Ramos (cell line): ENCODE data around the gene GLG1.
"Not testable (repeated sequence)": the region's sequence is repeated elsewhere in the genome, so short reads cannot be mapped to it uniquely, and the experiment has no call there.

Experiments used
- in situ Hi-C: fragments of 300-500 bp; cut with MboI; formaldehyde crosslinking; loops from one replicate; pipeline ENCODE4 v1.14.3; 2022; ENCODE audit warnings: low sequenced_read_pairs; ENCODE audit not compliant: unreplicated experiment

Gene GLG1

DNA sequence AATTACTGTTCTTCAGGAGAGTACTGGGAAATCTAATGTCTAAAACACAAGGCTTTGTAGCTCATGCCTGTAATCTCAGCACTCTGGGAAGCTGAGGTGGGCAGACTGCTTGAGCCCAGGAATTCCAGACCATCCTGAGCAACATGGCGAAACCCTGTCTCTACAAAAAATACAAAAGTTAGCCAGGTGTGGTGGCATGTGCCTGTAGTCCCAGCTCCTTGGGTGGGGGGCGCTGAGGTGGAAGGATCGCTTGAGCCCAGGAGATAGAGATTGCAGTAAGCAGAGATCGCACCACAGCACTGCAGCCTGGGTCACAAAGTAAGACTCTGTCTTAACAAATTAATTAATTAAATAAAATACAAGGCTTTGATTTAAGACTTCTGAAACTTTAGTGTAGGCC is 60.8 kb downstream of the GLG1 start:
- in situ Hi-C loops = not testable (repeated sequence)

DNA sequence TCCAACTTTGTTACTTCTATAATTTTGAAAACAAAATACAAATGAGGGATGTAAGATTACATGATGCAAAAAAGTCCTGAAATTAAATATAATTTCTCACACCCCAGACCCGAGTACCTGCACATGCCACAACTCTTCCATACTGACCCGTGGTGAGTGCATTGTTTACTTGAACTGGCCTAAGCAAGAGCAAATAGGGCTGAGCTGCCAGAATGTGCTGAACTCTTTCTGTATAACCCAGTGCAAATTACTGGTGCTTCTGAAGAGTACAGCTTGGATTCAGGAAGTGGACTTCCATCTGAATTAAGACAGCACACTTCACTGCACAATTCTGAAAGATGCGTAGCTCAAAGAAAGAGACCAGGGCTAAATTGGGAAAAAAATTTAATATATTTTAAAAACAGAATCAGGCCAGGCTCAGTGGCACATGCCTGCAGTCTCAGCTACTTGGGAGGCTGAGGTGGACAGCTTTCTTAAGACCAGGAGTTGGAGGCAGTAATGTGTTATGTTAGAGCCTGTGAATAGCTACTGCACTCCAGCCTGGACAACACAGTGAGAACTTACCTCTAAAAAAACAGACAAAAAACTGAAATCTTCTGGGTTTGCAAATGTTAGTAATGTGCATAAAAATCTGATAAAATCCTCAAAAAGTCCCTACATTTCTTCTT is 63.9 kb downstream of the GLG1 start:
- in situ Hi-C loops = not testable (repeated sequence)

DNA sequence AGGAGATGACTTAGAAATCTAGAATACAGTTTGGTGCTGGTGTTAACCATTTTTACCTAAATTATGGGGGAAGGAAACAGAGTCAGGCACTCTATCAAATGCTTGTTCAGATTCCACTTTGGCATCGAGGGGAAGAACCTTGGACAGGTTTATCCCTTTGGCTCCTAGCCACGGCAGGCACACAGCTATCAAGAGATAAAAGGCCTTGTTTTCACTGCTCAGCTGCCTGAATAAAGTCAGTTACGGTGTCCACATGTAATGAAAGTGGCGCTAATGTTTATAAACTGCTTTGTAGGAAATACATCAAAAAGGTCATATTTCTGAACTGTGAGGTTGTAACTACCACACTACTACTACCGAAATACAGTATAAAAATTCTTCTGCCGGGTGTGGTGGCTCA is 66.3 kb downstream of the GLG1 start:
- in situ Hi-C loops = not testable (repeated sequence)

DNA sequence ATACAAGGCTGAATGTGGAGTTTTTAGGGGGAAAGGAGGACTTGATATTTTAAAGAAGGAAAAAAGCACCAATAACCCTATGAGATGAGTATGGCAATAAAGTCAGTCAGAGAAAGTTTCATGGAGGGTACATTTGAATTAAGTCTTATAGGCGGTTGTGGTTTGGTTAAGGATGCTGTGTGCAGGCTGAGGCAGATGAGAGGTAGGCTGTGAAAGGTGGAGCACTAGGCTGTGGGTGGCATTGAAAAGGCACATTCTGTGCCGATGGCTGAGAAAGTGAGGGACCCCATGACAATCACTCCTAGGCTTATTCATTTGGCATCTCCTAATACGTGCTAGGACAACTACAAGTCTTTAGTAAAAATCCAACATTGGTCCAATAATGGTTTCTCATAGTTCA is 68.1 kb downstream of the GLG1 start:
- in situ Hi-C loops = not testable (repeated sequence)

DNA sequence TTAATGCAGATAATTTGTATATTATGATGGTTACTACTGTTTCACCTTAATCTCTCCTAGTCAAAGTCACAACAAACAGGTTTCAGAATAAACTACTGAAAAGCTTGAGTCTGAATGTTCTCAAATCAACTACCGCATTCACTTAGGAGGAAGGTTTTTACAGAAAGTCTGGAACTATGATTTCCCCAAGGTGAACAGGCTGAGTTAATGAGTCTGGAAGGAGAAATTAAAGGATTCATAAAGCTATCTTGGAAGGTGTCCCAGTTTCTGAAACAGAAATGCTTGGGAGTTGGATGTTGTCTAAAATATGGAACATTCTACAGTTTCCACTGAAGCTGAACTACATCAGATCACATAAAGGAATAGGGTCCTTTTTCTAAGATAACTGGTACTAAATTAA is 69.2 kb downstream of the GLG1 start:
- in situ Hi-C loops = not testable (repeated sequence)

DNA sequence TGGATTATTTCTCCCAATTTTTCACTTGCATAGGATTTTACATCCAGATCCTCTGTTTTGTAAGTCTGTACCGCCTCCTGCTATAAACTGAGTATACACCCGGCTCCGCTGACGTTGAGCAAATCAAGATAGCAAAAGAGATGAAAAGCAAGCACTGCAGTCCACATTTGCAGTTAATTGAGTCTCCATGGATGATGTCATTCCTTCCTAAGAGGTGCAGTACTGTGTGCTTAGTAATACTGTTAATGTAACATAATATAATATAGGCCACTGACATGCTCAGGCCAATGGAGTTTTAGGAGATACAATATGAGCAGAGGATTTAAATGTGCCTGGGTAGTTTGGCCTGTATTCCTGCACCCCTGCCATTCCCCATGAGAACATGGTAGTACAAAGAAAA is 72.3 kb downstream of the GLG1 start:
- in situ Hi-C loops = not testable (repeated sequence)

DNA sequence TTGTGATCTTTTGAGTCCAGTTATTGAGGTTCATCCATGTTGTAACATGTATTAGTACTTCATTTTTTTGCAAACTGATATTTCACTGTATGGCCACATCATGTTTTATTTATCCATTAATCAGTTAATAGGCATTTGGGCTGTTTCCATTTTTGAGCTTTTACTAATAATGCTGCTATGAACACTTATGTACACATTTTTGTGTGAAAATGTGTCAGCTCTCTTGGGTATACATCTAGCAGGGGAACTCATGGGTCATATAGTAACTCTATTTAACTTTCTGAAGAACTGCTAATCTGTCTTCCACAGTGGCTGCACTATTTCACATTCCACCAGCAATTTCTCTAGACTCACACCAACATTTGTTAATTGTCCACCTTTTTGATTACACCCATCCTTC is 82.0 kb downstream of the GLG1 start:
- in situ Hi-C loops = no loop called here

DNA sequence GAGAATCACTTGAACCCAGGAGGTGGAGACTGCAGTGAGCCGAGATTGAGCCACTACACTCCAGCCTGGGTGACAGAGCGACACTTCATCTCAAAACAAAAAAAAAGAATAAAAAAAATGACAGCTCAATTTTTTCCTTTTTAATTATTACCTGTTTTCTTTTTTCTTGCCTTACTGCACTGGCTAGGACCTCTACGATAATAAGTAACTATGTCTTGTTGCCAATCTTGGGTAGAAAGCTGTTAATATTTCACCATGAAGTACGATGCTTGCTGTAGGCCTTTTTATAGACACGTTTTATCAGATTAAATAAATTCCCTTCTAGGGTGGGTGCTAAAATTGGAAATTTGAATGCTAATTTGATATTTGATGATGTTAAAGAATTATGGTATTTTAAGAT is 82.8 kb downstream of the GLG1 start:
- in situ Hi-C loops = no loop called here

DNA sequence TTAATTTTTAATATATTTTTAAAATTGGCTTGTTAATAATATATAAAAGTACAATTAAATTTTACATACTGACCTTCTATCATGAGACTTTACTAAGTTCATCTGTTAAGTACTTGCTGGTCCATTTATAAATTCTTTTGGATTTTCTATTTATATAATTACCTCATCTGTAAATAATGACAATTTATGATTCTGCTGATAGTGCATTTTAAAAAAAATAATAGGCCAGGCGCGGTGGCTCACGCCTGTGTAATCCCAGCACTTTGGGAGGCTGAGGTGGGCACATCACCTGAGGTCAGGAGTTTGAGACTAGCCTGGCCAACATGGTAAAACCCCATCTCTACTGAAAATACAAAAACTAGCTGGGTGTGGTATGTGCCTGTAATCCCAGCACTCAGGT is 83.2 kb downstream of the GLG1 start:
- in situ Hi-C loops = not testable (repeated sequence)

DNA sequence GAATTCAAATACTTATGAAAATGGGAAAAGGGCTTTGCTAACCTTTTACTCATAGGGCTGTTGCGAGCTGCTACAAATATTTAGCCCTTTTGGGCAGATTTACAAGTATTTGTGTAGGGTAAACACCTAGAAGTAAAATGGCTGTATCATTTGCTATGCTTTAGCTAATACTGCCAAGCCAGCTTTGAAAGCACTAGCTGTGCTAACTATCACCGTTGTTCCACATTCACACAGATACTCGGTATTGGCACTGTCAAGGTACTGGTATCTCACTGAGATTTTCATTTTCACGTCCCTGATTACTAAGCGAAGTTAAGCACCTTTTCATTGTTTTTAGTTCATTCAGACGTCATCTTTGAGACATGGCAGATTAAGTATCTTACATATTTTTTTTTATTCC is 84.8 kb downstream of the GLG1 start:
- in situ Hi-C loops = no loop called here

DNA sequence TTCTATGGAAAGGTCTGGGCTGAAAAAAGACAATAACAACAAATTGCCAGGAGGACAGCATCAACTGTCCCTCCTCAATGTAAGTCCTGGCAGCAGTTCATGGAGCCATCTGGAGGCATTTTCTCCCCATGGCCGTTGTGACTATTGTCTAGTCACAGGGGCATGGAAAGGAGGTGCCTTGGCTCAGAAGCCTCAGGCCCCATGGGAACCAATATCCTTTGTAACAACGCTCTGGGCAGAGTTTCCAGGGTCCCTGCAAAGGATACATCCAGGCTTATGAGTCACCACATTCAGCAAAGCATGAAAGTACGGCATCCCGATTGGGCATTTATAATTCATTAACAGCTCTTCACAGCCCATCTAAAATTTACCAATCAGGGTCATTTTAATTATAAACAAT is 85.2 kb downstream of the GLG1 start:
- in situ Hi-C loops = no loop called here

DNA sequence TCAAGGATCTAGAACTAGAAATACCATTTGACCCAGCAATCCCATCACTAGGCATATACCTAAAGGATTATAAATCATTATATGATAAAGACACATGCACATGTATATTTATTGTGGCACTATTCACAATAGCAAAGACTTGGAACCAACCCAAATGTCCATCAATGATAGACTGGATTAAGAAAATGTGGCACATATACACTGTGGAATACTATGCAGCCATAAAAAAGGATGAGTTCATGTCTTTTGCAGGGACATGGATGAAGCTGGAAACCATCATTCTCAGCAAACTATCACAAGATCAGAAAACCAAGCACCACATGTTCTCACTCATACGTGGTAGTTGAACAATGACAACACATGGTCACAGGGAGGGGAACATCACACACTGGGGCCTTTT is 88.0 kb downstream of the GLG1 start:
- in situ Hi-C loops = not testable (repeated sequence)

DNA sequence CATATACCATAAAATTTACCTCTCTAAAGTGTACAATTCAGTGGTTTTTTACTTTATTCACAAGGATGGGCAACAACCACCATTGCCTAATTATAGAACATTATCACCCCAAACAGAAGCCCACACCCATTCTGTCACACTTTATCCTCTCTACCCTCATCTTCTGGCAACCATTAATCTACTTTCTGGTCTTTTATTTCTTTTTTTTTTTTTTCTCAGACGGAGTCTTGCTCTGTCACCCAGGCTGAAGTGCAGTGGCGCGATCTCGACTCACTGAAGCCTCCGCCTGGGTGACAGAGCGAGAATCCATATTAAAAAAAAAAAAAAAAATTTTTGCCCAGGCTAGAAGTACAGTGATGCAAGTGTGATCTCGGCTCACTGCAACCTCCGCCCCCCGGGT is 95.0 kb downstream of the GLG1 start:
- in situ Hi-C loops = no loop called here

DNA sequence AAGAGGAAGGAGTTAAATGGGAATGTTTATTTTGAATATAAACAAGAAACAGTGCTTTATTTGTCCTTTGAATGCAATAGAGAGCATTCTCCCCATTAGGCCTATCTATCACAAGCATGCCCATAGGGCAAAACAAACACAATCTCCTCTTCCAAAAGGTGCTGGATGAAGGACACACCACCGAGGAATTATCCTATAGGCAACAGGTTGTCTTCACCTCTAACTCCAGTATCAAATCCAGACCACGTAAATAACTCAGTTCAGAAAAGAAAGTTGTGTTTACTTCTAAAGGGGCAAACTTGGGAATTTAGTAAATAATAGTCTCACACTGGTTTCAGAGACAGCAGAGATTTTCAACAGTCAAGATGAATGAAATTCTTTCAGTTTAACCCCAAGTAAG is 101.9 kb downstream of the GLG1 start:
- in situ Hi-C loops = no loop called here

DNA sequence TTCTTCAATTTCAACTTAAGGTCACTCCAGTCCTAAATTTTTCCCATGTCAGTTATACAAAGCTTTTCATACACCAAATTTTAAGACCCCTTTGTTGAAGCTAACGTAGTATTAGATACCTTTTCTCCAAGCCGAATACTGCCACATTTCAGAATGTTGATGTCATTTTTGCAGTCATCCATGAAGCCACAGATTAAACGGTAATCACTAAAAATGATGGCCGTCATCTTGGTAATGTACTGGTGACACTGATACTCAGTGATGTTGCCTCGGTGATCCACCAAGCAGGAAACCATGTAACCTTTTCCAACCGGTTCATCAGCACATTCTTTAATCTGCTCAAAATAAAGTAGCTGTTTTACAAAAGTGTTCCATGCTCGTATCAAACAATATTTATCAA is 103.5 kb downstream of the GLG1 start:
- in situ Hi-C loops = no loop called here

DNA sequence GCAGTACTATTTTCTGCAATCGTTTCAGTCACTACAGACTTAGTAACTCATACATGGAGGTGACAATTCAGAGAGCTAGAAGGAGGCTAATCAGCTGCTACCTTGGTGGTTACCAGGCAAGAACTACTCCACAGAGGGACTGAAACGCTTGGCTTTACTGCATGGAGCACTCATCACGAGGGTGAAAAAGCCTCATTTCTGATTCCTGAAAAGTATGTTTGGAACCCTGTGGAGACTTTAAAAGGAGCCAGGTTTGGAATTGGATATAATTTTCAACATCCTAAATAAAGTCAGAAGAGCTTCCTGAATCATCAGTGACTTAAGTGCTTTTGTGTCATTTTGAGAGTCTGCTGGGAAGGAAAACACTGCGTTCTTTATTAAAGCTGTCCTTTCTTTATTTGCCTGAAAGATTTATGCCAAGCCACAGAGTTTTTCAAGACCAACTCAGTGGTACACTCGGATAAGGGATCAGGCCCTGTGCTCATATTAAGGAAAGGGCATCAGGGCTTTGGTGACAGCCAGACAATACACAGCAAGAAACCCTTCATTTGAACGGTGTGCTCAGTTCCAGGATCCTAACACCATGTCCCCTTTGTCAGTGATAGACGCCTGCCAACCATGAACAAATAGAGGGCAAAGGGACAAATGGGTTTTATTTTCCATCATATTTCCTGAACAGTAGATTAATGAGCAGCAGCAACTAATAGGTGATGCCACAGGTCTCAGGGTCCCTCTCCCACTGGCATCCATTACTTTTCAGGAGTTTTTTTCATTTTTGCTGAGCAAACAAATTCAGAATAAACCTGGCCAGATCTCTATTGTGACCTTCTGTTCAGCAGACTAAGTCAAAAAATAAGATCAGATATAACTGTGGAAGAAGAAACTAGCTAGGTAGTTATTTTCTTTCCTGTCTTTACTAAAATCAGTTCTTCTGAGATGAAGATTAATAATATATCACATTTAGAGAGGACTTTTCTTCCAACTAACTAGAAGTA is 105.1 kb downstream of the GLG1 start:
- in situ Hi-C loops = no loop called here

DNA sequence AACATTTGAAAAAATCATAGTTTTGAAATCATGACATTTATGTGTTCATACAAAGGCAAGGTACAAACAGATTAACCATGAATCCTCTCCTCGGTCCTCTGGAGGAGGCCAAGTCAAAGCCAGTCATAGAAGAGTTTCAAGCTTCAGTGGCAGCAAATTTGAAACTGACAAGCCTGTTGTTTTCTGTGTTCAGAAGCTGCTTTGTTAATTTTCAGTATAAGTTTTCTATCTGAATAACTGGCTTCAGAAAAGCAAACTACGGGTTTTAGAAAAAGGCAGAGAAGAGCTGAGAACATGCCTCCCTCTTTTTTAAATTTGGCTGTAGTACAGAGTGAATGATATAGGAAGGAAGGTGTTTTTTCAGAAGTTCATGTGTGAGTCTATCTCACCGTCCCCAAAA is 106.0 kb downstream of the GLG1 start:
- in situ Hi-C loops = no loop called here

DNA sequence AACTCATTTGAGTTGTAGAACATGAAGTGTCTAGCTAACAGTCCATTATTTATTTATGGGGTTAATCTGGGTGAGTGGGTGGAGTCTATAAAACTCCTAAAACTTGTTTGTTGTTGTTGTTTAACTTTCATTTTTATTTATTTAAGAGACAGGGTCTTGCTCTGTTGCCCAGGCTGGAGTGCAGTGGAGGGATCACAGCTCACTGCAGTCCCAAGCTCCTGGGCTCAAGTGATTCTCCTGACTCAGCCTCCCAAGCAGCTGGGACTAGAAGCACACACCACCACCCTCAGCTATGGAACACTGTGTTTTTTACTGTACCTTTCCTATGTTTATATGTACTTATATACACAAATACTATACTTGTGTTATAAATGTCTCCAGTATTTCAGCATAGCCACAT is 107.8 kb downstream of the GLG1 start:
- in situ Hi-C loops = no loop called here

DNA sequence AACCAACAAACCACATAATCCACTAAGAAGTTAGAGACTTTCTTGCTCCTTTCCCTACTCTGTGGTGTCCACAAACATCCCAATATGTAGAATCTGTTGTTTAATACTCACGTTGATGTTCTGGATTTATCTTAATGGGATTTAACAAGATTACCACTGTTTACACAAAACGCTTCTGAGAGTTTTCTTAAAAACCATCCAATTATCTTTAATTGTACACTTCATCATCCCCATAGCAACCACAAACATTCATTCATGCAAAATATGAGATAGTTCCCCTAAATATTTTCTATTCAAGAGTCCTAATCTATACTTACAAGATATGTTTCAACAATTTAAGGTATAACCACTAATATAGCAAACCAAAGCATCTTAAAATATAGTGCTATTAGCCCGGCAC is 109.2 kb downstream of the GLG1 start:
- in situ Hi-C loops = no loop called here

DNA sequence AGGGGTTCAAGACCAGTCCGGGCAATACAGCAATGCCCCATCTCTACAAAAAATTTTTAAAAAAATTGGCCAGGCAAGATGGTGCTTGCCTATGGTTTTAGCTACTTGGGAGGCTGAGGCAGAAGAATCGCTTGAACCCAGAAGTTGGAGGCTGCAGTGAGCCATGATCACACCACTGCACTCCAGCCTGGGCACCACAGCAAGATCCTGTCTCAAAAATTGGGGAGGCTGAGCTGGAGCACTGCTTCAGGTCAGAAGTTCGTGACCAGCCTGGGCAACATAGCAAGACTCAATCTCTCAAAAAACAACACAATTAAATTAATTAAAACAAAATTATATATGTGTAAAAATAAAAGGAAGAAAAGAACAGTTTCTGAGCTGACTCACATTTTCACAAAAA is 110.9 kb downstream of the GLG1 start:
- in situ Hi-C loops = no loop called here

DNA sequence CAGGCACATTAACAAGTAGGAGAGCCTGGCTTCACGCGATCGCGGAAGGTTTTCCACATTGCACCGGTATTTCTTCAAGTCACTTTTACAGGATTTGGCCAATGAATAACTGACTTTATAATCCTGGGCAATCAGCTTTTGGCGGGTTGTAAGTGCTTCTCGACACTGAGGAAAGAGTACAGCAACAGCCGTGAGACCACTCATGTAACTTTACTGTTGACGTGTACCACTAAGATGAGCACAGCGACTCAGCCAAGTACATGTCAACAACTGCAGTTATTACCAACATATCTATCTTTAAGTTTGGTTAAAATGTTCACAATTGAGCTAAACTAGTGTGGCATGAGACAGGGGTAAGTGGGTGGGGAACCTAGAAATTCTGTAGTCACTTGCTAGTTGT is 113.9 kb downstream of the GLG1 start:
- in situ Hi-C loops = no loop called here
